NB4 (cell line): ENCODE measurements around the gene CUEDC2.

ENCODE experiments used
- POLR2A ChIP-seq: IDR thresholded peaks from 2 replicates; pipeline ENCODE4 v1.6.1; 2011; ENCODE audit warnings: mild to moderate bottlenecking; ENCODE audit not compliant: insufficient read length; ENCODE audit errors: extremely low read depth
- TF ChIP-seq, protein P1 (sequence below): IDR thresholded peaks from one replicate; pipeline ENCODE4 v1.5.1; 2012; ENCODE audit warnings: low read depth, low read length

DNA sequence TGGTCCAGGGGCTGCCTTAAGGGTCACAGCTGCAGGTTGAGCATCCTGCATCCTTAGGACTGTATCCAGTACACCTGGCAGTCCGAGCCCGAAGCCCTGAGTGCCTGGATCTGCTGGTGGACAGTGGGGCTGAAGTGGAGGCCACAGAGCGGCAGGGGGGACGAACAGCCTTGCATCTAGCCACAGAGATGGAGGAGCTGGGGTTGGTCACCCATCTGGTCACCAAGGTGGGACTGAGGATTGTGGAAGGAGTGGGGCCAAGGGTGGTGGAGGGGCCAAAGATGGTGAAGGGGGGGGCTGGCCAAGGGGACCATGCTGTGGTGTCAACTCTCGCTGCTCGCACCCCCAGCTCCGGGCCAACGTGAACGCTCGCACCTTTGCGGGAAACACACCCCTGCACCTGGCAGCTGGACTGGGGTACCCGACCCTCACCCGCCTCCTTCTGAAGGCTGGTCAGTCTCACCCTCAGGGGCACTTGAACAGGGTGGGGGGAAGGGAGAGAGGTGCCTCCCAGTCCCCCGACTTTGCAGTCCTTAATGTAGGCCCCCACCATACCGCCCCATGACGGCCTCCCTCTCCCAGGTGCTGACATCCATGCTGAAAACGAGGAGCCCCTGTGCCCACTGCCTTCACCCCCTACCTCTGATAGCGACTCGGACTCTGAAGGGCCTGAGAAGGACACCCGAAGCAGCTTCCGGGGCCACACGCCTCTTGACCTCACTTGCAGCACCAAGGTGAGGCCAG, 31.6 kb downstream of the CUEDC2 start:
- TF ChIP-seq, protein P1, sequence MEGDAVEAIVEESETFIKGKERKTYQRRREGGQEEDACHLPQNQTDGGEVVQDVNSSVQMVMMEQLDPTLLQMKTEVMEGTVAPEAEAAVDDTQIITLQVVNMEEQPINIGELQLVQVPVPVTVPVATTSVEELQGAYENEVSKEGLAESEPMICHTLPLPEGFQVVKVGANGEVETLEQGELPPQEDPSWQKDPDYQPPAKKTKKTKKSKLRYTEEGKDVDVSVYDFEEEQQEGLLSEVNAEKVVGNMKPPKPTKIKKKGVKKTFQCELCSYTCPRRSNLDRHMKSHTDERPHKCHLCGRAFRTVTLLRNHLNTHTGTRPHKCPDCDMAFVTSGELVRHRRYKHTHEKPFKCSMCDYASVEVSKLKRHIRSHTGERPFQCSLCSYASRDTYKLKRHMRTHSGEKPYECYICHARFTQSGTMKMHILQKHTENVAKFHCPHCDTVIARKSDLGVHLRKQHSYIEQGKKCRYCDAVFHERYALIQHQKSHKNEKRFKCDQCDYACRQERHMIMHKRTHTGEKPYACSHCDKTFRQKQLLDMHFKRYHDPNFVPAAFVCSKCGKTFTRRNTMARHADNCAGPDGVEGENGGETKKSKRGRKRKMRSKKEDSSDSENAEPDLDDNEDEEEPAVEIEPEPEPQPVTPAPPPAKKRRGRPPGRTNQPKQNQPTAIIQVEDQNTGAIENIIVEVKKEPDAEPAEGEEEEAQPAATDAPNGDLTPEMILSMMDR: no peak
- no peak for TF ChIP-seq POLR2A
